Measurements from ENCODE around the gene CD96.

CD96 gene

GRCh38 chr3:111594205-111594604, 52.2 kb downstream of the CD96 start:
- DNase-seq (ENCODE audit: low read depth in 3 of 3), result no peak

DNA sequence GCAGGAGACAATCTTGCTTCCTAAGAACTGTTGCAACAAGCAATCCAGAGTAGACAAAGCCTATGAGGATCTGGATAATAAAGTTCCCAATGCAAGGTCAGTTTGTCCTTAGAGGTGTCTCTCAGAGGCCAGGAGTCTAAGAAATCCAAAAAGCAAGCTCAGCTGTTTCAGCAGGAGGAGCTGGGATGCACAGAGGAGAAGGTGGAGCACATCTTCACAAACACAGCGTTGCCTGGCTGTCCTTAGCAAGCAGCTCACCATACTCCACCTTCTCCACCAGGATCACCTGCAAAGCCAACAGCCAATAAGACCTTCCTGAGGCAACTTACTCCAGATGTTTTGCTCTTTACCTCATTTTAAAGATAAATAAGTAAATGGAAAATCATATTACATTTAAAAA, 52.8 kb downstream of the CD96 start:
- DNase-seq (ENCODE audit: low read depth in 3 of 3), result no peak

DNA sequence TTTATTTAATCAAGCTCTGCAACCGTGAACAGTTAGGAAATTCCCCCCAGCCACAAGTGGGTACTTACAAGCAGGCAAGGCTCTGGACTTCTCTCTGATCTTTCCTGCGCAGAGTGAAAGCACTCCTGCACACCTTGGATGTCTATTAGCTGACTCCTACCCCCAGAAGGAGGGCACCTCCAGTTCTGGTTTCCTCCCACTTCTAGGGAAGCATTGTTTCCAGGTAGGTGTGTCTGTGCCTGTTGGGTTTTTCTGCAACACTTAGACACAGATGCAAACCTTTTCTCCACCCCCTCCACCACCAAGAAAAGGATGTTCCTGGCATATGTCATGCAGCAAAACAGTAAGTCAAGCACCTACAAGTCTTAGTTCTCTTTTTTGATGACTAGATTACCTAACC, 53.2 kb downstream of the CD96 start, which contains the start of gene ZBED2:
TSS of gene ZBED2 (minus strand) at position 115 of the 400 bp plus-strand sequence. CDS start 1,145 bp downstream, outside the sequence.
- DNase-seq (ENCODE audit: low read depth in 3 of 3), result peak in 1 of 3 donors; percentile 48

DNA sequence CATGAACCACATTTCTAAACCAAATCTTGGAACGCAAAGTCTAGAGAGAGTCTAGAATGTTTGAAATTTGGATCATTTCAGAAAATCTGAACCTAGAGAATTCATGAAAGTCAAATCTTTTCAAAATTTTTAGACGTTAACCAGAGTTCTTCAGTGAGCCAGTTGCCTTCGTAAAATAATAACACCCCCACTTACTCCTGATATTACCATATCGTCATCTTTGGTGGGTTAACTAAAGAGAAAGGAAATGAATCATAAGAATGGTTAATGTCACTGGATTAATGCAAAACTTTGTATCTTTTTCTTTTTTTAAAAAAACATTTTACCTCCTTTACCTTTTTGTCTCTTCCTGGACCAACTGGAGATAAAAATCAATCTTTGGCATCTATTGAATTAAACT, 54.3 kb downstream of the CD96 start:
- DNase-seq (ENCODE audit: low read depth in 3 of 3), result no peak

- no peak for DNase-seq (ENCODE audit: low read depth in 3 of 3)
Observed at GRCh38 chr3:111598139-111598538, 56.1 kb downstream of the CD96 start.

DNA sequence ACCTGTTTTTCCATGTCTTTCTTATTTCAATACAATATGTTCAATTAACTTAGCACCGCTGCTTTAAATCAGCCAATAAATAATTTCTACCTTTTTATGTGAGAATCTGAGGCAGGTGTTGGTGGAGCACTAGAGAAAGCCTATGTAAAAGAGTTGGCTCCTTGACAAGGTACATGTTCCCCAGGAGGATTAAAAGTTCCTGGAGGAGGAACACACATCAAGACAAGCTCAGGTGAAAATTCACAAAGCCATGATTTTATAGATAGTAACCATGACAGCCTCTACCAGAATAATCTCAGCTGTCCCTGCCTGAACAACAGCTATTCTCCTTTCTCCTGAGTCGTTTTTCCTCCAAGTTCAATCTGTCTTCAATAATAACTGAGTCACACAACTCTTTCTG, 56.6 kb downstream of the CD96 start:
- no peak for DNase-seq (ENCODE audit: low read depth in 3 of 3)

- no peak for DNase-seq (ENCODE audit: low read depth in 3 of 3)
Observed at GRCh38 chr3:111601810-111602209, 59.8 kb downstream of the CD96 start.

DNA sequence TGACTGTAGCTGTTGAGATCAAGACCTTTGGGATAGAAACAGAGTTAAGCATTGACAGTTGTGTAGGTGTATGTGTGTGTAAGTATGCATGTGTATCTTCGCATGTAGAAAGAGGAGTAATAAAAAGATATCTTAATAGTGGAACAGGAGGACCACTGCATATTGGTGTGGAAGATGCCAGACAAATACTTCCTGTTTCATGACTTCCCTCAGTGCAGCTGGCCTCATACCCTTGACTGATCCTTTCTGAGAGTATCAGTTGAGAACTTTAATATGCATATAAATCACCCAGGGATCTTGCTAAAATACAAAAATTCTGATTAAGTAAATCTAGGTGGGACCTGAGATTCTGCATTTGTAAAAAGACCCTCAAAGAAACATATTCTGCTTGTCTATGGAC, 61.7 kb downstream of the CD96 start:
- DNase-seq (ENCODE audit: low read depth in 3 of 3), result no peak

- no peak for DNase-seq (ENCODE audit: low read depth in 3 of 3)
Observed at GRCh38 chr3:111604119-111604518, 62.1 kb downstream of the CD96 start.

DNA sequence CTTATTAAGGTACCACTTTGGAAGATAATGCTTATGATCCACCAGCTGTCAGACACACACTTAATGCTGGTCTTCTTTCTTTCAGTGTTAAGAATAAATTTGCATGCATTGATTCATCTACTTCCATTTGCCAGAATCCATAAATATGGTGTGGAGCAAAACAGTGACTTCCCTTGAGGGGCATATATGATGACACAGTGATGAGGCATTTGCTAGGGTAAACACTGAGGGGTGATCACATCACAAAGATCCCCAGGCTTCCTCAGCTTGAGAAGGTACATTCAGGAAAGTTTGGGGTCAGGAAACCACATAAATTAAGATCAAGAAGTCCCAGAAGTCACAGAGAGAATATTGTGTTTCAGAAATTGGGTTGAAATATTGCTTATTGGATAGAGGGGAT, 63.0 kb downstream of the CD96 start:
- no peak for DNase-seq (ENCODE audit: low read depth in 3 of 3)

- no peak for DNase-seq (ENCODE audit: low read depth in 3 of 3)
Observed at GRCh38 chr3:111605493-111605892, 63.5 kb downstream of the CD96 start.

GRCh38 chr3:111607240-111607920, 65.4 kb downstream of the CD96 start:
- DNase-seq (ENCODE audit: low read depth in 3 of 3), result no peak

DNA sequence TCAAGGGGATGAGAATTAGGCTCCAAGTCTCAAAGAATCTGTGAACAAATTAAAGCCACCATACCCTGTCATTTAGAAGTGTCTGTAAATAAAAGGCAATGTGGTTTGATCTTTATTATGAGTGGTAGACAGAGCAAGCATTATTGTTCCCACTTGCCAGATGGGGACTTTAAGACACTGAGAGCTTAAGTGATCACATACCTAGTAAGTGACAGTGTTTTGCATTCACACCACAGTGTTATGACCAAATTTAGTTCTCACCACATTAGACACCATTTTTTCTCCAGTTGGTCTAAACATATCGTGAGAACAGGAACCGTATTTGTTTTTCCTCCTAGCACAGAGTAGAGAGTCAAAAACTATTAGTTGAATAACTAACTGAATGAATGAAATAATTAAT, 66.4 kb downstream of the CD96 start:
- no peak for DNase-seq (ENCODE audit: low read depth in 3 of 3)

- DNase-seq (ENCODE audit: low read depth in 3 of 3), result no peak
Observed at GRCh38 chr3:111609700-111610099, 67.7 kb downstream of the CD96 start.

DNA sequence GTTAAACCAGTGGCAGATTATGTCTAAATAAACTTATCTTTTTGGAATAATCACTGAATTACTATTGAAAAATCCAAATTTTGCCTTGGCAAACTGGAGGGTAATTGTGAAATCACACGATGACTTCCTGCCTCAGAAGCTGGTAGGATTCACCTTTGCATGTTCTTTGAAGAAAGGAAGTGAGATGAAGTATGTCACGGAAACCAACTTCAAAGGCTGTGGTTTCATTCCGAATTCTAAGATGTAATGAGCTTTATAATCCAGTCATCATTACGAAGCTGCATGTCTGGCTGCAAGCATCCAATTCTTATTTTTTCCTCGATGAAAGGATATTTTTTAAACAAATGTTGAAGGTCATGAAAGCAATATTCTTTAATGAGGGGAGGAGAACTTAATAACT, 68.2 kb downstream of the CD96 start:
- DNase-seq (ENCODE audit: low read depth in 3 of 3), result no peak

GRCh38 chr3:111610612-111611054, 68.6 kb downstream of the CD96 start:
- no peak for DNase-seq (ENCODE audit: low read depth in 3 of 3)

DNA sequence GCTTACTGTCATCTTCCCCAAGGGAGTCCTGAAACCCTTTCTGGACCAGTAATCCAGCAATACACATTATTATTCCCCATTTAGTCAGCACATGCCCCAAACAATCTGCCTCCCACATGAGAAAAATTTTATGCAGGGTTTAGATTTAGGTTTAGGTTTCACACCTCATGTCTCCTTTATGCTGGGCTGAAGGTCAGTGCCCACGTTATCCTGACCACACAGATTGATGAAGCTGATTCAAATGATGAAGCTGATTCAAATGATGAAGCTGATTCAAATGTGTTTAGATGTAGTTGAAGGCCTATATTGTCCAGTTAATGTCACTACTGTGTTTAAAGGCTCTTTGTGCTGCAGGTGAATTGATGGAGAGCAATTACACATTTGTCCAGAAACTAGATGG, 71.3 kb downstream of the CD96 start:
- DNase-seq (ENCODE audit: low read depth in 3 of 3), result no peak

GRCh38 chr3:111615880-111616279, 73.9 kb downstream of the CD96 start:
- no peak for DNase-seq (ENCODE audit: low read depth in 3 of 3)

- peak; percentile 48 to 67 (median 57) for DNase-seq (ENCODE audit: low read depth in 3 of 3)
Observed at GRCh38 chr3:111616417-111617105, 74.6 kb downstream of the CD96 start.

DNA sequence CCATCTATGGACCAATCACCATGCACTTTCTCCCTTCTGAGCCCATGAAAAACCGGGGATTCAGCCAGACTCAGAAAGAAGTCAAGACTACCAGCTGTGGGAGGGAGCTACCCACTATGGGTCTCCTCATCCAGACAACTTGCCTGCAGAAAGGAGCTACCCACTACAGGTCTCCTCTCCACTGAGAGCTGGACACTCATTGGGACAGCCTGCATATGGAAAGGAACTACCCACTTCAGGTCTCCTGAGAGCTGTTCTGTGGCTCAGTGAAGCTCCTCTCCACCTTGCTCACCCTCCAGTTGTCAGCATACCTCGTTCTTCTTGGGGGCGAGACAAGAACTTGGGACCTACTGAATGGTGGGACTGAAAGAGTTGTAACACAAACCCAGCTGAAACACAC, 75.4 kb downstream of the CD96 start:
- DNase-seq (ENCODE audit: low read depth in 3 of 3), result no peak

DNA sequence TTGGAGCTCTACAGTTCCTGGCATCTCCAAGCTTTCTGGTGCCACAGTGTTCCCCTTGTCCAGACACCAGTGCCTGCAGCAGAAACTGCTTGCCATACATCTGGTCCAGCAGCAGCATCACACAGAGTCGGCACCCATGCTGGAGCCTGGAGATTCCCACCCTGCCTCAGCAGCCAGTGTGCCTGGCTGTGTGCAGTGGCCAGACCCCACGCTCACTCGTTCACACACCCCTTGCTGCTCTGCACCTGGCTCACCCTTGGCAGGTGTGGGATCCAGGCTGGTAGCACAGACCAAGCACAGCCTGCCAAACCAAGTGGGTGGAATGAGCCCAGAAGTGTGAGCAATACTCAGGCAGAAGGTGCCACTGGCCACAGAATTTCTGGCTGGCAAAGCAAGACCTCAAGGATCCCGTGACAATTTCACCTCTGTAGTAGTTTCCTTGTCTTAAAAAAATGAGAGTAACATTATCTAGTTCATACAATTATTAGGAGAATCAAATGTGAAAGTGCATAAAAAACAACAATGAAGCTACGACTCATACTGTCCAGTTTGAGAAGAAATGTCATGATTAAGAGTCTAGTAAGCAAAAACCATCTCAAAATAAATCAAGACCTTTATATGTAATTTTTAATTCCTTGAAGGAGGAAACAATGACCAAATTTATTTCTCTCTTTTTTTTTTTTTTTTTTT, 76.1 kb downstream of the CD96 start:
- no peak for DNase-seq (ENCODE audit: low read depth in 3 of 3)

DNA sequence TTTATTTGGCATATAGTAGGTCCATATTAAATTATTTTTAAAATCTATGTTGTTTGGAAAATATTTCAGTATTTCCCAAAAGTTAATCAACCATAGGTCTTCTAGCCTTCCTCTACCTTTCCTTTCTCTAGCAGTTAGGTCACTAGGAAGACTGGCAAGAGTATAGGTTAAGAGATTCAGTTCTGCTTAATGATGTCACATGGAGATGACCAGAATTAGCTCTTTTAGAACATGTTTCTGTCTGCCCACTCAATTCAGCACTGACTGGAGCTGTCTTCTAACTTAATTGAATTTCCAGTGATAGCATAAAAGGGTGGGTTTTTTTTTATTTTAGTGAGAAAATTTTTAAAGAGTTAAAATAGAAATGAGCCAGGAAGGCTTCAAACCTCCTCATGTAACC, 76.9 kb downstream of the CD96 start:
- DNase-seq (ENCODE audit: low read depth in 3 of 3), result no peak

DNA sequence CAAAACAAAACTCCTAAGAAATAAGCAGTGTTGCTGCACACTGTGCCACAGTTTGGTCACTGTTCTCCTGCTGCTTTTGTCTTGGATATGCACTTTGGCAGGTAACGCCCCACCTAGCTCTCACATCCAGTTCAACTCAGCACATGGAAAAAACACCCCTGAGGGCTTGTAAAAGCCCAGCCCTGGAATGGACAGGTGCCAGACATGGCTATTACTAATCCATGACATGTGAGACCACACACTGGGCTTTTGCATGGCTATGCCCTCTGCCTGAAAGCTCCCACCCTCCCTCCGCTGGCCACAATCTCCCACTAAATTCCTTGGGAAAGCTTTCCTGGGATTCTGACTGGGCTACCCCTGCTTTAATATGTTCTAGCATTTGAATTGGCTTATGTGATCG, 77.8 kb downstream of the CD96 start:
- no peak for DNase-seq (ENCODE audit: low read depth in 3 of 3)
